Trophoblast cell (in vitro differentiated cells and primary cell): ENCODE data around the gene NRXN2.

Experiments
- DNase-seq, 2 donors: peaks; one replicate each; pipeline ENCODE4 v3.0.0-alpha.2; 2016
- H2AFZ ChIP-seq: 2 replicates; pipeline ENCODE4 v1.6.1; 2013; ENCODE audit warnings: low read length, moderate library complexity, mild to moderate bottlenecking; ENCODE audit not compliant: insufficient read depth, poor library complexity
- H2AK5ac ChIP-seq: 2 replicates; pipeline ENCODE4 v1.6.1; 2013; ENCODE audit warnings: mild to moderate bottlenecking, low read length
- H2BK120ac ChIP-seq: 2 replicates; pipeline ENCODE4 v1.6.1; 2013; ENCODE audit warnings: low read length, mild to moderate bottlenecking, moderate library complexity; ENCODE audit not compliant: insufficient read depth, poor library complexity
- H2BK12ac ChIP-seq: 2 replicates; pipeline ENCODE4 v1.6.1; 2013; ENCODE audit warnings: mild to moderate bottlenecking, low read length, moderate library complexity
- H2BK5ac ChIP-seq: 2 replicates; pipeline ENCODE4 v1.6.1; 2013; ENCODE audit warnings: low read length, low read depth, moderate library complexity, mild to moderate bottlenecking; ENCODE audit not compliant: poor library complexity
- H3K14ac ChIP-seq: 2 replicates; pipeline ENCODE4 v1.6.1; 2013; ENCODE audit warnings: mild to moderate bottlenecking, low read length
- H3K18ac ChIP-seq: 2 replicates; pipeline ENCODE4 v1.6.1; 2013; ENCODE audit warnings: mild to moderate bottlenecking, low read length
- H3K23ac ChIP-seq: 2 replicates; pipeline ENCODE4 v1.6.1; 2013; ENCODE audit warnings: low read length
- H3K27ac ChIP-seq: 2 replicates; pipeline ENCODE4 v1.5.1; 2013; ENCODE audit warnings: low read depth, mild to moderate bottlenecking, inconsistent platforms, low read length, moderate library complexity
- H3K27me3 ChIP-seq: 2 replicates; pipeline ENCODE4 v1.6.1; 2013; ENCODE audit warnings: inconsistent platforms, mild to moderate bottlenecking, low read length, moderate library complexity; ENCODE audit not compliant: insufficient read depth
- H3K36me3 ChIP-seq, 2 experiments: 1 replicate in 1 of 2; 2 replicates in 1 of 2; pipeline ENCODE4 v1.6.1; 2013; ENCODE audit warnings: low read length in 2 of 2, mild to moderate bottlenecking in 2 of 2, moderate library complexity in 1 of 2; ENCODE audit not compliant: insufficient read depth in 2 of 2, control insufficient read depth in 1 of 2
- H3K4ac ChIP-seq: 2 replicates; pipeline ENCODE4 v1.6.1; 2013; ENCODE audit warnings: low read depth, mild to moderate bottlenecking, low read length, moderate library complexity
- H3K4me1 ChIP-seq, 2 experiments: 1 replicate in 1 of 2; 2 replicates in 1 of 2; pipeline ENCODE4 v1.6.1; 2013; ENCODE audit warnings: low read length in 2 of 2, mild to moderate bottlenecking in 2 of 2, moderate library complexity in 1 of 2; ENCODE audit not compliant: insufficient read depth in 2 of 2, control insufficient read depth in 1 of 2
- H3K4me2 ChIP-seq: 2 replicates; pipeline ENCODE4 v1.6.1; 2013; ENCODE audit warnings: inconsistent platforms, mild to moderate bottlenecking, low read length, moderate library complexity
- H3K4me3 ChIP-seq: 2 replicates; pipeline ENCODE4 v1.5.1; 2013; ENCODE audit warnings: mild to moderate bottlenecking, low read depth, low read length, inconsistent platforms
- H3K79me1 ChIP-seq: one replicate; pipeline ENCODE4 v1.6.1; 2013; ENCODE audit warnings: low read length
- H3K79me2 ChIP-seq: 2 replicates; pipeline ENCODE4 v1.6.1; 2013; ENCODE audit warnings: low read length, mild to moderate bottlenecking; ENCODE audit not compliant: control insufficient read depth, insufficient read depth, poor library complexity
- H3K9ac ChIP-seq: 2 replicates; pipeline ENCODE4 v1.6.1; 2013; ENCODE audit warnings: mild to moderate bottlenecking, low read length
- H3K9me3 ChIP-seq: 2 replicates; pipeline ENCODE4 v1.6.1; 2013; ENCODE audit warnings: low read depth, mild to moderate bottlenecking, control low read depth, inconsistent platforms, low read length; ENCODE audit not compliant: insufficient read depth
- H4K12ac ChIP-seq: 2 replicates; pipeline ENCODE4 v1.6.1; 2013; ENCODE audit warnings: low read depth, mild to moderate bottlenecking, low read length, moderate library complexity
- H4K8ac ChIP-seq: 2 replicates; pipeline ENCODE4 v1.6.1; 2013; ENCODE audit warnings: low read depth, mild to moderate bottlenecking, low read length, moderate library complexity
- H4K91ac ChIP-seq: one replicate; pipeline ENCODE4 v1.6.1; 2013; ENCODE audit warnings: low read depth, mild to moderate bottlenecking, low read length, moderate library complexity
- WGBS: extraction: QIAGEN DNeasy Blood & Tissue Kit; methylation state at CpG from one replicate; pipeline ENCODE4 v1.1.7; 2013; ENCODE audit warnings: missing lambda C conversion rate; ENCODE audit not compliant: insufficient read length, insufficient coverage; ENCODE audit errors: extremely low coverage; 5-methylcytosine and 5-hydroxymethylcytosine counted together

NRXN2 gene

GRCh38 chr11:64605244-64605560, 117.8 kb downstream of the NRXN2 start:
- Histone ChIP-seq H4K91ac (no peak overlapping the region), H2AFZ (no peak overlapping the region), H3K4me2 (no peak overlapping the region), H3K9ac (no peak overlapping the region), H3K79me1 (no peaks in the 10 kb centered on the region), H4K12ac (no peak overlapping the region), H3K79me2 (no peaks in the 10 kb centered on the region), H3K4me1 (no peaks in the 10 kb centered on the region), H2BK12ac (no peak overlapping the region), H3K14ac (no peak overlapping the region), H3K27ac (no peak overlapping the region), H3K27me3 (no peaks in the 10 kb centered on the region), H3K4ac (no peak overlapping the region), H3K18ac (no peak overlapping the region), H2BK5ac (no peak overlapping the region), H3K36me3 (no peaks in the 10 kb centered on the region), H3K9me3 (peaks cover 2% of the 10 kb centered on the region), H2AK5ac (no peak overlapping the region), H4K8ac (no peak overlapping the region), H3K4me3 (no peak overlapping the region), H2BK120ac (no peak overlapping the region), H3K23ac (no peak overlapping the region)
- DNase-seq, result no peak
- WGBS, result no CpG with 5 or more reads among the region's 10 CpGs

- no peaks in the 10 kb centered on the region for H3K79me1 ChIP-seq
- no CpG with 5 or more reads among the region's 7 CpGs for WGBS
These were observed 118.3 kb downstream of the NRXN2 start for GRCh38 chr11:64604458-64605243.

GRCh38 chr11:64603411-64604110, 119.4 kb downstream of the NRXN2 start:
- Histone ChIP-seq H3K4me1 (no peaks in the 10 kb centered on the region), H3K4me3 (no peak overlapping the region), H4K91ac (no peak overlapping the region), H3K27me3 (no peaks in the 10 kb centered on the region), H3K79me1 (no peaks in the 10 kb centered on the region), H3K9ac (no peak overlapping the region), H2BK5ac (no peak overlapping the region), H3K14ac (no peak overlapping the region), H3K79me2 (no peaks in the 10 kb centered on the region), H3K23ac (no peak overlapping the region), H3K4me2 (no peak overlapping the region), H2BK12ac (no peak overlapping the region), H2AFZ (no peak overlapping the region), H3K4ac (no peak overlapping the region), H2BK120ac (no peak overlapping the region), H2AK5ac (no peak overlapping the region), H3K36me3 (no peaks in the 10 kb centered on the region), H3K18ac (no peak overlapping the region), H3K27ac (no peak overlapping the region), H4K8ac (no peak overlapping the region), H3K9me3 (no peaks in the 10 kb centered on the region), H4K12ac (no peak overlapping the region)
- no peak for DNase-seq
- no CpG with 5 or more reads among the region's 10 CpGs for WGBS

More at GRCh38 chr11:64604458-64605243, 118.3 kb downstream of the NRXN2 start:
- Histone ChIP-seq H3K9me3 (peaks cover under 1% of the 10 kb centered on the region), H3K18ac (no peak overlapping the region), H3K14ac (no peak overlapping the region), H2BK5ac (no peak overlapping the region), H3K4me3 (no peak overlapping the region), H3K79me2 (no peaks in the 10 kb centered on the region), H3K4ac (no peak overlapping the region), H4K12ac (no peak overlapping the region), H3K9ac (no peak overlapping the region), H3K4me2 (no peak overlapping the region), H3K4me1 (no peaks in the 10 kb centered on the region), H4K91ac (no peak overlapping the region), H2BK12ac (no peak overlapping the region), H3K27me3 (no peaks in the 10 kb centered on the region), H2BK120ac (no peak overlapping the region), H3K36me3 (no peaks in the 10 kb centered on the region), H2AFZ (no peak overlapping the region), H4K8ac (no peak overlapping the region), H3K27ac (no peak overlapping the region), H2AK5ac (no peak overlapping the region), H3K23ac (no peak overlapping the region)
- DNase-seq, result no peak

GRCh38 chr11:64602466-64603070, 120.4 kb downstream of the NRXN2 start:
- Histone ChIP-seq H4K8ac (no peak overlapping the region), H3K9me3 (peaks cover 7% of the 10 kb centered on the region), H3K4ac (no peak overlapping the region), H4K91ac (no peak overlapping the region), H2AFZ (no peak overlapping the region), H3K14ac (no peak overlapping the region), H4K12ac (no peak overlapping the region), H3K4me2 (no peak overlapping the region), H3K27me3 (no peaks in the 10 kb centered on the region), H3K79me1 (no peaks in the 10 kb centered on the region), H2BK5ac (no peak overlapping the region), H3K79me2 (no peaks in the 10 kb centered on the region), H2BK12ac (no peak overlapping the region), H3K23ac (no peak overlapping the region), H3K27ac (no peak overlapping the region), H3K4me3 (peak overlapping the region; percentile 18), H3K9ac (no peak overlapping the region), H3K18ac (no peak overlapping the region), H2BK120ac (no peak overlapping the region), H2AK5ac (no peak overlapping the region), H3K36me3 (no peaks in the 10 kb centered on the region), H3K4me1 (no peaks in the 10 kb centered on the region)
- no peak for DNase-seq
- no CpG with 5 or more reads among the region's 10 CpGs for WGBS
